Smooth muscle cell (in vitro differentiated cells): ENCODE results near the gene FNIP2. TPM values are rescaled to one million over a fixed set of nuclear protein-coding genes. Genes with fewer than 3 reads are reported as not detected.
"Not testable (repeated sequence)": the region's sequence is repeated elsewhere in the genome, so short reads cannot be mapped to it uniquely, and the experiment has no call there.

Experiments used
- DNase-seq: peaks from one replicate; lab custom pipeline; 2025; ENCODE audit not compliant: unreplicated experiment; lab: John Stamatoyannopoulos, UW
- H2AFZ ChIP-seq: fragments of 200-600 bp; sonication (generic); 2 replicates; pipeline ENCODE4 v1.6.0; 2016; ENCODE audit warnings: antibody characterized with exemption, low read depth, mild to moderate bottlenecking
- H3F3A ChIP-seq: fragments of 200-600 bp; sonication (generic); 2 replicates; pipeline ENCODE4 v1.6.0; 2017; ENCODE audit warnings: antibody characterized with exemption, low read depth
- H3K27ac ChIP-seq: fragments of 200-600 bp; sonication (generic); 2 replicates; pipeline ENCODE4 v1.5.1; 2016; ENCODE audit warnings: low read depth, mild to moderate bottlenecking
- H3K27me3 ChIP-seq: fragments of 200-600 bp; sonication (generic); 2 replicates; pipeline ENCODE4 v1.6.1; 2016; ENCODE audit warnings: low read depth, mild to moderate bottlenecking
- H3K36me3 ChIP-seq: fragments of 200-600 bp; sonication (generic); 2 replicates; pipeline ENCODE4 v1.5.1; 2016; ENCODE audit warnings: low read depth
- H3K4me1 ChIP-seq: fragments of 200-600 bp; sonication (generic); 2 replicates; pipeline ENCODE4 v1.5.1; 2016; ENCODE audit warnings: low read depth
- H3K4me2 ChIP-seq: fragments of 200-600 bp; sonication (generic); 2 replicates; pipeline ENCODE4 v1.6.0; 2016; ENCODE audit warnings: mild to moderate bottlenecking
- H3K4me3 ChIP-seq: fragments of 200-600 bp; sonication (generic); 2 replicates; pipeline ENCODE4 v1.5.1; 2016; ENCODE audit warnings: mild to moderate bottlenecking
- H3K79me2 ChIP-seq: fragments of 200-600 bp; sonication (generic); 2 replicates; pipeline ENCODE4 v1.6.0; 2016; ENCODE audit warnings: low read depth, mild to moderate bottlenecking
- H3K9ac ChIP-seq: fragments of 200-600 bp; sonication (generic); 2 replicates; pipeline ENCODE4 v1.6.0; 2016; ENCODE audit warnings: low read depth
- H3K9me3 ChIP-seq: fragments of 200-600 bp; sonication (generic); replicated peaks from 2 replicates; pipeline ENCODE4 v1.5.1; 2016; ENCODE audit warnings: low read depth
- H4K20me1 ChIP-seq: fragments of 200-600 bp; sonication (generic); 2 replicates; pipeline ENCODE4 v1.6.0; 2016; ENCODE audit warnings: low read depth
- WGBS: methylation state at CpG from one replicate; pipeline ENCODE4 v1.1.7; 2016; ENCODE audit warnings: low lambda C conversion rate; 5-methylcytosine and 5-hydroxymethylcytosine counted together
- polyA plus RNA-seq: library from polyadenylated mRNA; unstranded; fragments of >200 nt; fragmentation: Nextera tagmentation; extraction: Ambion mirVana; gene quantifications from 2 replicates; pipeline ENCODE4 v1.2.1, GENCODE V29; 2016
- small RNA-seq: library from RNA; depleted of rRNA; stranded (forward); fragments of <200 nt; gene quantifications from one replicate; pipeline ENCODE3, GENCODE V24; 2014
- total RNA-seq: library from RNA; depleted of rRNA; stranded (reverse); fragments of >200 nt; gene quantifications from 2 replicates; pipeline ENCODE4 v1.2.3, GENCODE V29; 2014
- TF ChIP-seq, protein P1 (sequence below): fragments of 200-600 bp; sonication (generic); IDR thresholded peaks from 2 replicates; pipeline ENCODE4 v1.5.1; 2017; ENCODE audit warnings: borderline replicate concordance, mild to moderate bottlenecking, antibody characterized with exemption; ENCODE audit not compliant: insufficient read depth, poor library complexity, severe bottlenecking

FNIP2 gene
- total and polyA plus RNA-seq, 2 experiments from 2014 or later, result 10.4 to 36.3 TPM

DNA sequence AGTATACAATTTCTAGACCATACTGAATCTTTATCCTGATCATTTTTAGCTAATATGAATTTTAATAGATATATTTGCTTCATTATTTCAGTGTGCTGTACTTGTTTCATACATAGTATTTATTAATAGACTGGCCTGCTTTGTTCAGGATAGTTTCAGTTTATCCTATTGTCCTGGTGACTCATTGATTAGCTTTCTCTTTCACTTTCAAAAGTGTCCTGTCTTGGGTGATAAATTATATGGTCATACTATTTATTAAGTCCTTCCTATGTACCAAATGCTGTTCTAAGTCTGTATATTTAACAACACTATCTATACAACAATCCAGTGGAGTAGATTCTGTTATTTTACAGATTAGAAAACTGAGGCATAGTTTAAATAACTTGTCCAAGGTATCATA is 180.3 kb downstream of the FNIP2 start:
- H3K27me3 ChIP-seq, result no peaks in the 10 kb centered on the region
- no peaks in the 10 kb centered on the region for H3K9me3 ChIP-seq
- no peak overlapping the region for H3K4me2 ChIP-seq
- TF ChIP-seq, protein P1, sequence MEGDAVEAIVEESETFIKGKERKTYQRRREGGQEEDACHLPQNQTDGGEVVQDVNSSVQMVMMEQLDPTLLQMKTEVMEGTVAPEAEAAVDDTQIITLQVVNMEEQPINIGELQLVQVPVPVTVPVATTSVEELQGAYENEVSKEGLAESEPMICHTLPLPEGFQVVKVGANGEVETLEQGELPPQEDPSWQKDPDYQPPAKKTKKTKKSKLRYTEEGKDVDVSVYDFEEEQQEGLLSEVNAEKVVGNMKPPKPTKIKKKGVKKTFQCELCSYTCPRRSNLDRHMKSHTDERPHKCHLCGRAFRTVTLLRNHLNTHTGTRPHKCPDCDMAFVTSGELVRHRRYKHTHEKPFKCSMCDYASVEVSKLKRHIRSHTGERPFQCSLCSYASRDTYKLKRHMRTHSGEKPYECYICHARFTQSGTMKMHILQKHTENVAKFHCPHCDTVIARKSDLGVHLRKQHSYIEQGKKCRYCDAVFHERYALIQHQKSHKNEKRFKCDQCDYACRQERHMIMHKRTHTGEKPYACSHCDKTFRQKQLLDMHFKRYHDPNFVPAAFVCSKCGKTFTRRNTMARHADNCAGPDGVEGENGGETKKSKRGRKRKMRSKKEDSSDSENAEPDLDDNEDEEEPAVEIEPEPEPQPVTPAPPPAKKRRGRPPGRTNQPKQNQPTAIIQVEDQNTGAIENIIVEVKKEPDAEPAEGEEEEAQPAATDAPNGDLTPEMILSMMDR, result no peak
- no peak overlapping the region for H3K27ac ChIP-seq
- H3K9ac ChIP-seq, result no peak overlapping the region
- H3F3A ChIP-seq, result no peaks in the 10 kb centered on the region
- no peak overlapping the region for H2AFZ ChIP-seq
- no peaks in the 10 kb centered on the region for H3K4me1 ChIP-seq
- H3K36me3 ChIP-seq, result no peaks in the 10 kb centered on the region
- no peak overlapping the region for H3K4me3 ChIP-seq
- H4K20me1 ChIP-seq, result no peaks in the 10 kb centered on the region
- no peaks in the 10 kb centered on the region for H3K79me2 ChIP-seq
- no peak for DNase-seq

DNA sequence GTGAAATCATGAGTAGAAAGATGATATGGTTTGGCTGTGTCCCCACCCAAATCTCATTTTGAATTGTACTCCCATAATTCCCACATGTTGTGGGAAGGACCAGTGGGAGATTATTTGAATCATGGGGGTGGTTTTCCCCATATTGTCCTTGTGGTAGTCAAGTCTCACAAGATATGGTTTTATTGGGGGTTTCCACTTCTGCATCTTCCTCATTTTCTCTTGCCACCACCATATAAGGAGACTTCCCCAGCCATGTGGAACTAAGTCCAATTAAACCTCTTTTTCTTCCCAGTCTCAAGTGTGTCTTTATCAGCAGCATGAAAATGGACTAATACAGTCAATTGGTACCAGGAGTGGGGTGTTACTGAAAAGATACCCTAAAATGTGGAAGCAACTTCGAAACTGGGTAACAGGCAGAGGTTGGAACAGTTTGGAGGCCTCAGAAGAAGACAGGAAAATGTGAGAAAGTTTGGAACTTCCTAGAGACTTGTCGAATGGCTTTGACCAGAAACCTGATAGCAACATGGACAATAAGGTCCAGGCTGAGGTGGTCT is 183.5 kb downstream of the FNIP2 start:
- not testable (repeated sequence) for H3F3A ChIP-seq, H4K20me1 ChIP-seq, H3K27ac ChIP-seq, H3K4me3 ChIP-seq, H3K4me2 ChIP-seq, H2AFZ ChIP-seq, H3K36me3 ChIP-seq, H3K4me1 ChIP-seq, H3K27me3 ChIP-seq, H3K9me3 ChIP-seq, H3K79me2 ChIP-seq, DNase-seq, H3K9ac ChIP-seq
- 86% methylated on average over 2 of the region's 2 CpGs for WGBS

DNA sequence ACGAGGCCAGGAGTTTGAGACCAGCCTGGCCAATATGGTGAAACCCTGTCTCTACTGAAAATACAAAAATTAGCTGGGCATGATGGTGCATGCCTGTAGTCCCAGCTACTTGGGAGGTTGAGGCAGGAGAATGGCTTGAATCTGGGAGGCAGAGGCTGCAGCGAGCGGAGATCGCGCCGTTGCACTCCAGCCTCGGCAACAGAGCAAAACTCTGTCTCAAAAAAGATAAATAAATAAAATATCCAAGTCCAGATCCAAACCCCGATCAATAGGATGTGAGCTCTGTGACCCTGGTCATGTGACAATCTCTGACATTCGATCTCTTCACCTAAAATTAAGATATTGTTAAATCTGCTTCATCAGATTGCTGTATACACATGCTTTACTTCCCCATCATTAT is 187.5 kb downstream of the FNIP2 start:
- not testable (repeated sequence) for H3K27me3 ChIP-seq, DNase-seq, H3K9ac ChIP-seq, H3K27ac ChIP-seq, H4K20me1 ChIP-seq, H3K9me3 ChIP-seq, H3K36me3 ChIP-seq, H3K4me2 ChIP-seq, H3K4me1 ChIP-seq, H3K4me3 ChIP-seq, H2AFZ ChIP-seq, H3F3A ChIP-seq, H3K79me2 ChIP-seq
- 94% methylated on average over 9 of the region's 9 CpGs for WGBS

DNA sequence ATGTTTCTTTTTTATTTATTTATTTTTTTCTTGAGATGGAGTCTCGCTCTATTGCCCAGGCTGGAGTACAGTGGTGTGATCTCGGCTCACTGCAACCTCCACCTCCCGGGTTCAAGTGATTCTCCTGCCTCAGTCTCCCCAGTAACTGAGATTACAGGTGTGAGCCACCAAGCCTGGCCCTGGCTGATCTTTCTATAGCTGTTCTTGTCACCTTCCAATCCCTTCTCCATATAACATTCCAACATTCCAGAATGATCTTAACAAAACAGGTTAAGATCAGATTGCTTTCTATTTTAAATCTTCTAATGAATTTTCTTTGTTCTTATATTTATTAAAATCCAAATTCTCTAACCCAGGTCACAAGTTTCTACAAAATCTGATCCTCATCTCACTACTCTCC is 188.1 kb downstream of the FNIP2 start:
- 96% methylated on average over 3 of the region's 3 CpGs for WGBS
- not testable (repeated sequence) for H2AFZ ChIP-seq, H3K27me3 ChIP-seq, H3K4me2 ChIP-seq, H3K4me3 ChIP-seq, H3K27ac ChIP-seq, H3K79me2 ChIP-seq, DNase-seq, H3K9ac ChIP-seq, H3F3A ChIP-seq, H3K9me3 ChIP-seq, H3K4me1 ChIP-seq, H4K20me1 ChIP-seq, H3K36me3 ChIP-seq

Small RNA genes within 50 kb of the gene (small RNA-seq; reads per million reads assigned to genes)
- gene RF00157 (not detected), gene RNU6-128P (not detected)

Other genes with a start within 250 kb of the FNIP2 start
- not detected in 2 replicates for gene RXFP1, start 247.1 kb upstream of the FNIP2 start, total RNA-seq
- not detected in 2 replicates for gene RXFP1, start 247.1 kb upstream of the FNIP2 start, polyA plus RNA-seq
- gene C4orf46, start 97.1 kb upstream of the FNIP2 start, total RNA-seq, result 9.8 and 11.7 TPM in 2 replicates
- 7.1 and 8.8 TPM in 2 replicates for gene C4orf46, start 97.1 kb upstream of the FNIP2 start, polyA plus RNA-seq
- 9.6 and 18.0 TPM in 2 replicates for gene ETFDH, start 96.7 kb upstream of the FNIP2 start, total RNA-seq
- gene ETFDH, start 96.7 kb upstream of the FNIP2 start, polyA plus RNA-seq, result 9.0 and 11.7 TPM in 2 replicates
- 32.1 and 33.2 TPM in 2 replicates for gene PPID, start 45.6 kb upstream of the FNIP2 start, total RNA-seq
- gene PPID, start 45.6 kb upstream of the FNIP2 start, polyA plus RNA-seq, result 33.1 and 33.7 TPM in 2 replicates